OCI-LY1 (cell line): ENCODE results near the gene PIM3.

Experiments
- H2AFZ ChIP-seq: fragments of 200-600 bp; sonication (generic), shearing (Covaris generic); 2 replicates; pipeline ENCODE4 v1.6.0; 2014; ENCODE audit warnings: antibody characterized with exemption, mild to moderate bottlenecking, low read length
- H3F3A ChIP-seq: fragments of 200-600 bp; sonication (generic), shearing (Covaris generic); 2 replicates; pipeline ENCODE4 v1.6.0; 2014; ENCODE audit warnings: mild to moderate bottlenecking, antibody characterized with exemption, low read length, moderate library complexity; ENCODE audit not compliant: insufficient read depth
- H3K27ac ChIP-seq: fragments of 200-600 bp; sonication (generic); 2 replicates; pipeline ENCODE4 v1.5.1; 2014; ENCODE audit warnings: low read length, mixed run types, mild to moderate bottlenecking, low read depth; ENCODE audit not compliant: poor library complexity, severe bottlenecking
- H3K27me3 ChIP-seq: fragments of 200-600 bp; sonication (generic); 2 replicates; pipeline ENCODE4 v1.6.0; 2014; ENCODE audit warnings: antibody characterized with exemption, mild to moderate bottlenecking, low read length, moderate library complexity; ENCODE audit not compliant: insufficient read depth
- H3K36me3 ChIP-seq: fragments of 200-600 bp; sonication (generic); 2 replicates; pipeline ENCODE4 v1.6.1; 2014; ENCODE audit warnings: mild to moderate bottlenecking, antibody characterized with exemption, low read length, moderate library complexity, mixed read lengths; ENCODE audit not compliant: insufficient read depth
- H3K4me1 ChIP-seq: fragments of 200-600 bp; sonication (generic); 2 replicates; pipeline ENCODE4 v1.5.1; 2014; ENCODE audit warnings: mild to moderate bottlenecking, low read length, moderate library complexity; ENCODE audit not compliant: insufficient read depth, severe bottlenecking
- H3K4me2 ChIP-seq: fragments of 200-600 bp; sonication (generic), shearing (Covaris generic); 2 replicates; pipeline ENCODE4 v1.6.1; 2014; ENCODE audit warnings: low read length
- H3K4me3 ChIP-seq: fragments of 200-600 bp; sonication (generic); 2 replicates; pipeline ENCODE4 v1.5.1; 2014; ENCODE audit warnings: low read length, low read depth, mild to moderate bottlenecking, mixed read lengths; ENCODE audit not compliant: poor library complexity, severe bottlenecking
- H3K79me2 ChIP-seq: fragments of 200-600 bp; shearing (Covaris generic); 2 replicates; pipeline ENCODE4 v1.6.1; 2016; ENCODE audit warnings: mixed run types, low read length, mixed read lengths; ENCODE audit not compliant: insufficient read depth
- H3K9ac ChIP-seq: fragments of 200-600 bp; sonication (generic), shearing (Covaris generic); 2 replicates; pipeline ENCODE4 v1.6.1; 2014; ENCODE audit warnings: mild to moderate bottlenecking, low read length, mixed read lengths
- H3K9me2 ChIP-seq: fragments of 200-600 bp; sonication (generic), shearing (Covaris generic); 2 replicates; pipeline ENCODE4 v1.6.1; 2014; ENCODE audit warnings: low read depth, mild to moderate bottlenecking, low read length, mixed read lengths
- H3K9me3 ChIP-seq: fragments of 200-600 bp; shearing (Covaris generic); 2 replicates; pipeline ENCODE4 v1.6.1; 2014; ENCODE audit warnings: low read length, mixed read lengths
- H4K20me1 ChIP-seq: fragments of 200-600 bp; sonication (generic), shearing (Covaris generic); 2 replicates; pipeline ENCODE4 v1.6.0; 2016; ENCODE audit warnings: mild to moderate bottlenecking, low read length; ENCODE audit not compliant: insufficient read depth
- CTCF ChIP-seq: fragments of 200-600 bp; sonication (generic), shearing (Covaris generic); IDR thresholded peaks from 2 replicates; pipeline ENCODE4 v1.5.1; 2017; ENCODE audit warnings: mild to moderate bottlenecking, antibody characterized with exemption, low read length, moderate library complexity, mixed read lengths
- EZH2 ChIP-seq: fragments of 200-600 bp; sonication (generic), shearing (Covaris generic); IDR thresholded peaks from 2 replicates; pipeline ENCODE4 v1.8.0; 2017; ENCODE audit warnings: borderline replicate concordance, mixed run types, mild to moderate bottlenecking, antibody characterized with exemption, low read length, moderate library complexity, mixed read lengths

The PIM3 gene

GRCh38 chr22:49966041-49966773 lies 5.6 kb downstream of the PIM3 start:
- TF ChIP-seq CTCF (no peak), EZH2 (no peak)
- no peak overlapping the region for H3K9ac ChIP-seq

GRCh38 chr22:49966774-49967705 lies 6.5 kb downstream of the PIM3 start:
- peaks cover 24% of the 10 kb centered on the region for H3K4me1 ChIP-seq
- H3K79me2 ChIP-seq: no peaks in the 10 kb centered on the region
- H3K9ac ChIP-seq: no peak overlapping the region
- H3K9me2 ChIP-seq: no peaks in the 10 kb centered on the region
- H3F3A ChIP-seq: 0 out of 2 replicates have a peak, but pooled peaks cover 3% of the 10 kb centered on the region
- TF ChIP-seq CTCF (no peak), EZH2 (no peak)
- H3K27me3 ChIP-seq: no peaks in the 10 kb centered on the region
- H3K27ac ChIP-seq: no peak overlapping the region
- no peak overlapping the region for H2AFZ ChIP-seq
- no peaks in the 10 kb centered on the region for H4K20me1 ChIP-seq
- no peaks in the 10 kb centered on the region for H3K9me3 ChIP-seq
- H3K4me3 ChIP-seq: no peak overlapping the region
- peaks cover 32% of the 10 kb centered on the region for H3K36me3 ChIP-seq
- H3K4me2 ChIP-seq: no peak overlapping the region

More at GRCh38 chr22:49966041-49966773, 5.6 kb downstream of the PIM3 start:
- no peaks in the 10 kb centered on the region for H3K27me3 ChIP-seq
- no peak overlapping the region for H3K4me3 ChIP-seq
- 0 out of 2 replicates have a peak, but pooled peaks cover 3% of the 10 kb centered on the region for H3F3A ChIP-seq
- H3K36me3 ChIP-seq: peaks cover 39% of the 10 kb centered on the region
- no peaks in the 10 kb centered on the region for H4K20me1 ChIP-seq
- no peaks in the 10 kb centered on the region for H3K9me3 ChIP-seq
- no peaks in the 10 kb centered on the region for H3K79me2 ChIP-seq
- H3K4me1 ChIP-seq: peaks cover 18% of the 10 kb centered on the region
- no peak overlapping the region for H2AFZ ChIP-seq
- no peak overlapping the region for H3K4me2 ChIP-seq
- no peaks in the 10 kb centered on the region for H3K9me2 ChIP-seq
- H3K27ac ChIP-seq: no peak overlapping the region

DNA sequence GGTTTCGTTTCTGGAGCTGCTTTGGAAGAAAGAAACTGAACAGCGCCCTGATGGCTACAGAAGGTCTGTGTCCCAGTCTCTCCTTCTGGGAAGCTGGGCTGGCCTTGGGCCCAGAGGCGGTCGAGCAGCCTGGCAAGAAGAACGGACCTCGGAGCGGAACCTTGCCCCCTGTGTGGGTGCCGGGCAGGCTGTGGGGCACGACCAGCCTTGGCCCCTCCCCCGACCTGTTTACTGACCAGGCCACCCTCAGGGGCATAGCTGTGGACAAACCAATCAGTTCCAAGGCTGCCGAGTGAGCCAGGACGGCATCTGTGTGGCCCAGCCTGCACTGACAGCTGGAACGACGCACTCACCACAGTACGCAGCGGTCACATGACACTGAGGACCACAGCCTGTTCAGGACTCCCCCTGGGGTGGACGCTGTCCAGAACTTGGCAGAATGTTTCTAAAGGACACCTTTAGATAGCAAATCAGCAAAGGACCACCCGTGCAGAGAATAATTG lies 7.2 kb downstream of the PIM3 start:
- H3K27ac ChIP-seq: no peak overlapping the region
- peaks cover 28% of the 10 kb centered on the region for H3K36me3 ChIP-seq
- TF ChIP-seq EZH2 (no peak), CTCF (no peak)
- no peak overlapping the region for H2AFZ ChIP-seq
- no peaks in the 10 kb centered on the region for H3K9me2 ChIP-seq
- H3K4me2 ChIP-seq: no peak overlapping the region
- no peaks in the 10 kb centered on the region for H3K27me3 ChIP-seq
- H3F3A ChIP-seq: 0 out of 2 replicates have a peak, but pooled peaks cover 3% of the 10 kb centered on the region
- H3K9me3 ChIP-seq: no peaks in the 10 kb centered on the region
- H3K9ac ChIP-seq: no peak overlapping the region
- no peak overlapping the region for H3K4me3 ChIP-seq
- no peaks in the 10 kb centered on the region for H3K79me2 ChIP-seq
- no peaks in the 10 kb centered on the region for H4K20me1 ChIP-seq
- H3K4me1 ChIP-seq: peaks cover 18% of the 10 kb centered on the region
